Posterior vena cava (tissue), 2 donors: ENCODE results near the gene IL25. TPM values are rescaled to one million over a fixed set of nuclear protein-coding genes. Genes with fewer than 3 reads are reported as not detected.

ENCODE experiments used
- DNase-seq: peaks from one replicate; pipeline ENCODE4 v3.0.0-alpha.2; 2020; ENCODE audit warnings: low spot score
- intact Hi-C, 2 donors: fragments of 100-400 bp; cut with DNase I; formaldehyde crosslinking; loops; one replicate each; pipeline versions ENCODE4 v1.14.1 to v1.14.2; 2022 to 2023
- total RNA-seq, 2 donors: library from RNA; stranded (reverse); fragmentation: NEBNext Ultra II Directional; extraction: Animal tissue kit (Norgen Biotek cat#: 25700); gene quantifications; one replicate each; pipeline ENCODE4 v1.2.1, GENCODE V29; 2021
- donor health status: DM: yes; HTN: yes; CAD: no.
- donor health status: DM: yes; HTN: yes; CAD: no.

IL25 gene
- total RNA-seq, 2 donors from 2014 or later = not detected

- intact Hi-C loops = no loop called here
- DNase-seq = no peak
Observed at GRCh38 chr14:23403139-23403438, 30.5 kb downstream of the IL25 start.

DNA sequence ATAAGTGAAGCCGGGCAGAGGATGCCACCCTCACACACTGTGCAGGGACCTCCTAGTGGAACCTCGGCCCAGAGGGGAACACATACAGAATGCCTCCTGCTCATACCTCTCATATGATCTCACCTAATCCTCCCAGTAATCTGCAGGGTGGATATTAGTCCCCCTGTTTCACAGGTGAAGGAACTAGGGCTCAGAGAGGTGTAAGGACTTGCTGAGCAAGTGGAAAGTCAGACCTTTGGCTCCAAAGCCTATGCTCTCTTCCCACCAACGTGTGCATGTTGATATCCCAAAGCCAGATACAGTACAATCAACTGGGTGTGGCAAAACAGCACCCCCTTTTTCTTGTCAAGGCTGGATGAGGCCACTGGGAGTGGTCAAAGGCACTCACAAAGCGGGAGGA lies 31.3 kb downstream of the IL25 start:
- intact Hi-C loops = no loop called here
- no peak for DNase-seq

- intact Hi-C loops = no loop called here
- DNase-seq = no peak
Observed at GRCh38 chr14:23404331-23404900, 31.8 kb downstream of the IL25 start.

- intact Hi-C loops = no loop called here
- no peak for DNase-seq
Observed at GRCh38 chr14:23405096-23405495, 32.5 kb downstream of the IL25 start.

GRCh38 chr14:23405516-23406025 lies 33.0 kb downstream of the IL25 start:
- intact Hi-C loops = no loop called here

GRCh38 chr14:23406244-23406643 lies 33.6 kb downstream of the IL25 start:
- DNase-seq = no peak
- intact Hi-C loops = no loop called here

More at GRCh38 chr14:23405516-23406025, 33.0 kb downstream of the IL25 start:
- no peak for DNase-seq

GRCh38 chr14:23406725-23407355 lies 34.2 kb downstream of the IL25 start:
- intact Hi-C loops = no loop called here
- DNase-seq = no peak

- no peak for DNase-seq
- intact Hi-C loops = no loop called here
Observed at GRCh38 chr14:23407516-23408306, 35.1 kb downstream of the IL25 start, which contains the start of gene MYH6. TSS of gene MYH6 (minus strand) at chr14:23408273. CDS start at chr14:23407223, 1,050 bp downstream.

DNA sequence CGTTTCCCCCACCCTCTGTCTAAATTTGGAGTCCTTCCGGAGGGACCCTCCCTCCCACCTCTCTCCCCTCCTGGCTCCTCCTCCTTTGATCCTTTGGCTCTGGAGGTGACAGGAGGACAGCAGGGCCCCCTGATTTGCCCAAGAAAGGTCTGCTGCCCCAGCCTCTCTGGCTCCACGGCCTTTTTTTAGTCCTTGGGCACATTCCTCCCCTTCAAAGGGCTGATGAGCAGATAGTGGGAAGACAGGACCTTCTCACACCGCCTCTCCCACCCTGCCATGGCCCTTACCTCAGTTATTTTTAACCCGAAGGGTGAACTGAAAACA lies 35.7 kb downstream of the IL25 start:
- intact Hi-C loops = no loop called here
- no peak for DNase-seq

GRCh38 chr14:23409475-23409874 lies 36.9 kb downstream of the IL25 start:
- DNase-seq = no peak
- intact Hi-C loops = no loop called here

DNA sequence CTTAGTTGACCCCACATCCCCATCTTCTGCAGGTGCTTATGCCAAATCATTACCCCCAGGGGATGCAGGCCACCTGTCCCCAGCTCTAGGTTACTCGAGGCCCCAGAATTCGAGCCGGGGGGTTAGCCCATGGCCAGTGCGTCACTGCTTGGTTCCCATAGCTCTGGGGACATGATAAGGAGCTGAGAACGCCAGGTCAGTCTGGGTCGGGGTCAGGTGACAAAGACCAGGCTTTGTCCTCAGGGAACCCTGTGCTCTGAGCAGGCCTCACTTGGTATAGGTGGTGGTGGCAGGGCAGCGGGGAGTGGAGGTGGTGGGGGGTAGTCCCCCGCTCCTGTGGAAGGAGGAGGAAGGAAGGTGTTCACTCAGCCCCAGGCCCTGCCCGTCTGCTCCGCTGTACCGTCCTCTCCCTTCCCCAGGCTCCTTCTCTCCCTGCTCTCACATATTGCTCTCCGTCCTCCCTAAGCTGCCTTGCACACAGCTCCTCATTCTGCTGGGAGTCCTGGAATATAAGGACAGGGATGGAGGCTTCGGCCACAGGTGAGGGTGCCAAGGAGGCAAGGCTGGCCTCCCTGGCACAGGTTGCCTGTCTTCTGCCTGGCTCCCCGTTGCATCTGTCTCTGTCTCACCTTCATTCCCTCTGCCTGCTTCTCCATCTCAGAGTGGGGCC lies 37.5 kb downstream of the IL25 start:
- no peak for DNase-seq
- intact Hi-C loops = no loop called here

DNA sequence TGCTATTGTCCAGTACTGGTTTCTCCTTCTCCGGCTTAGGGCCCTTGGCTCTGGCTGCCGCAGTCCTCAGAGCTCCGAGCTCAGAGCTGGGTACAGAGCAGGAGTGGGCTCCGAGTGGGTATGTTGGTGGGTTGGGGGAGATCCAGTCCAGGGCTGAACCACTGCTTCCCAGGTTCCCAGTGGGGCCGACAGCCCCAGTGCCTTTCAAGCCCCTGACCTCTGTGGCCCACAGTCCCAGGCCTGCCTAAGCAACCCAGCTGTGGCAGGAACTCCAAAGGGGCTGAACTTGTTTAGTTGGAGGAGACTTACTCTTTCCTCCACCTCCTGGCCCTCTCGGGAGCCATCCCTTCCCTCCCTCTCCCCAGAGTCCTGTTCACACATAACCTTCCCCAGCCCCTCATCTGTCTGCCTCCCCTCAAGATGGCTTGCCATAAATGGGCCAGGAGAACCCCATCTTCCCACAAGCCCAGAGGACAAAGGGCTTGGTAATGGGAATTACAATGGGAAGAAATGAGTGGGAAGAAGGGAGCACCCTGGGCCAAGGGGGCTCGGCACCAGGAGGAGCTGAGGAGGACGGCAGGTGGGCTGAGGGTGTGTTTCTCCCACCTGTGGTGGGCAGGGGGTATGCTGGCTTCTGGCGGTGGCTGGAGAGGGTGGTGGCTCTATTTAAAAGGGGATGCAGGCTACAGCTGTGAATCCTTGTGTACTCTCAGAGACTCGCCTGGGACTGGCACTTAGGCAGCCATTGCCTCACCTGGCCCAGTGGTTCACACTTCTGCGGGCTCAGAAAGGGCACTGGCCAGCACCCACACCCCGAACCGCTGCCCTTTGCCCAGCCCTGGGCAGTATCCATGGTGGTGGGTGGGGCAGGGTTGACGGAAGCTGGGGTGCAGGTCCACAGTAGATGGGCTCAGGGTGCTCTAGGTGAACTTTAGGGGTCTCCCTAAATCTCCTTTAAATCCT lies 39.2 kb downstream of the IL25 start:
- DNase-seq = no peak
- intact Hi-C loops = no loop called here

GRCh38 chr14:23413681-23414080 lies 41.1 kb downstream of the IL25 start:
- intact Hi-C loops = no loop called here
- DNase-seq = no peak

GRCh38 chr14:23414254-23414653 lies 41.6 kb downstream of the IL25 start:
- intact Hi-C loops = no loop called here
- no peak for DNase-seq

DNA sequence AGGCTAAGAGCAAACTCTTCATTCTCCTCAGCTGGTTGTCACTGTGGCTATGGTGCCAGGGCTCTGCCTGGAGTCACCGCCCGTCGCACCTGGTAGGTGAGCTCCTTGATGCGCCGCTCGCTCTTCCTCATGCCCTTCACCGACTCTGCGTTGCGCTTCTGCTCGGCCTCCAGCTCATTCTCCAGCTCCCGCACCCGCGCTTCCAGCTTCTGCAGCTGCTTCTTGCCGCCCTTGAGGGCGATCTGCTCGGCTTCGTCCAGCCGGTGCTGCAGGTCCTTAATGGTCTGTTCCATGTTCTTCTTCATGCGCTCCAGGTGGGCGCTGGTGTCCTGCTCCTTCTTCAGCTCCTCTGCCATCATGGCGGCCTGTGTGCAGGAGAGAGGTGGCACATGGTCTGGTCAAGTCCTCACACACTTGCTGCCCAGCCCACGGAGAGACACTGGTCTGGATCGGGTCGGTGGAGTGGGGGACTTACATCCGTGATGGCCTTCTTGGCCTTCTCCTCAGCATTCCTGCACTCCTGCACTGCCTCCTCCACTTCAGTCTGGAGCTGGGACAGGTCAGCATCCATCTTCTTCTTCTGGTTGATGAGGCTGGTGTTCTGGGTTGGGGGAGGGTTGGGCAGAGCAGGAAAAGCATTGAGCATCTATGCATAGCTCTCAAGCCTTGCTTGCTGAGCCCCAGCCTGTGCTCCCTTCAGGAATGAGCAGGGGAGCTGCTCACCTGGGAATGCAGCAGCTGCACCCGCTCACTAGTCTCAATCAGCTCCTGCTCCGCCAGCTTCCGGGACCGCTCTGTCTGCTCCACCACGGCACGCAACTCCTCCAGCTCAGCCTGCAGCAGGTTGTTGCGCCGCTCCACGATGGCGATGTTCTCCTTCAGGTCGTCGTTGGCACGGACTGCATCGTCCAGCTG lies 42.6 kb downstream of the IL25 start:
- no peak for DNase-seq
- intact Hi-C loops = no loop called here

- DNase-seq = no peak
- intact Hi-C loops = no loop called here
Observed at GRCh38 chr14:23415821-23416778, 43.5 kb downstream of the IL25 start.

DNA sequence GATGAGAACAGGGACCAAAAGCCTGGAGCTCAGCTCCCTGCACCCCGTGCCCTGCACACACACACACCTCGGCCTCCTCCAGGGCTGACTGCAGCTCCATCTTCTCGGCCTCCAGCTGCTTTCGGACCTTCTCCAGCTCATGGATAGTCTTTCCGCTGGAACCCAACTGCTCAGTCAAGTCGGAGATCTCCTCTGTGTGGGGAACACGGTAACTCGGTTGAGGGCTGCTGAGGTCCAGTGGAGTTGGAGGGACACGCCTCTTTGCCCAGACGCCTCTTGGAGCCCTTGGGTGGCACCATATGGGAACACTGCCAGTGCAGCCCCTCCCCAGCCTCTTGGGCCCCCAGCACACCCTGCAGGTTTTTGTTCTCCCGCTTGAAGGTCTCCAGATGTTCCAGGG lies 44.2 kb downstream of the IL25 start:
- intact Hi-C loops = no loop called here
- no peak for DNase-seq
